Lung microvascular endothelial cell (primary cell): ENCODE results near the gene LZTR1. TPM values are rescaled to one million over a fixed set of nuclear protein-coding genes. Genes with fewer than 3 reads are reported as not detected.

Source experiments
- DNase-seq, 2 donors: peaks; one replicate each; pipeline versions ENCODE4 v3.0.0 to v3.0.0-alpha.2; 2010; ENCODE audit warnings: low read depth in 2 of 2
- total RNA-seq: library from RNA; depleted of rRNA; stranded (reverse); fragments of >200 nt; gene quantifications from 2 replicates; pipeline ENCODE4 v1.2.1, GENCODE V29; 2014

LZTR1 gene
- total RNA-seq, 1 donor from 2014 or later: 52.6 TPM

DNA sequence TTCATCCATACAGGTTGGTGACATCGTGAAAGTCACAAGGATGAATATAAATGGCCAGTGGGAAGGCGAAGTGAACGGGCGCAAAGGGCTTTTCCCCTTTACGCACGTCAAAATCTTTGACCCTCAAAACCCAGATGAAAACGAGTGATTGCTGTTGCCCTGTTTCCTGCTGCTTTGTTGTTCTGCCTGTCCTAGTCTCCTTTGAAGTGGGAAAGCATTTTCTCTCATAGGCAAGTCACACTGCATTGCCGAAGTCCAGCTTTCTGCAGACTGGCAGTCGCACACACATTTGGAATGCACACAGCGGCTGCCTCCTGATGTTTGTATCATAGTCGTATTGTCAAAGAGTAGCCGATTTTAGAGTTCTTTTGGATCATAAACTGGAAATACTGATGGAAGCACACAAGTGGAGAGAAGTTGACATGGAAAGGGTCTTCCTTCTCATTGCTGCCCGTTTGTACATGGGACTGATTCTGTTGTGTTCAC, 32.4 kb upstream of the LZTR1 start:
- no peak for DNase-seq

DNA sequence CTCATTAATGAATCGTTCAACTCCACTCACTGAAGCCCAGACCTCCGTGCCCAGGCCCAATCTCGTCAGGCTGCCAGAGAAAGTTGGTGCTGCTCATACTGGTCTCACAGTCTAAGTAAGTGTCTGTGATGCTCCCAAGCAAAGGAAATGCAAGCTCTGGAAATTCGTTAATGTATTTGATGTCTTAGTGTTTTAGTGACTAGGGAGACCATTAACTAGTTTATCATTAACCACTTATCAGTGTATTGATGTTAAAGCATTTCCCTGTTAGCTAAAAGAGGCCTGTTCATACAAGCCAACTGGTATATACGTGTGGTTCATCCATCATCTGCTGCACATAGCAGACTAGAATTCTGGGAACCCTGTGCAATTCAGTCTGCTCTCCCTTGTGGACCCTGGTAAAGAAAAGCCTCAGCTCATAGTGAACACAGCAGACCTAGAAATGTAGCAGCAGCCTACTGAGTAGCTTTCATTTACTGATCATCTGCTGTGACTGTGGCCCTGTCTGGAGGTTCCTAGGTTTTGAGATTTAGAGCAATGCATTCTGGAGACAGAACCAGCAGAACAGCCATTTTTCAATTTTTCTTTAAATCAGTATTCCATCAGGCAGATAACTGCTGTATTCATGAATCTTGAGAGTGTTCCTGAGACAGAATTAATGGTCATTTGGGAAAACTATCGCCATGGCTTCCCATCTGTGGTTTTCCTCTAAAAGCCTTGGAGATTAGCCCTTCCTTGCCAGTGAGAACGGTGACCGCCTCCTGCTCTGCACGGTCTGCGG, 30.8 kb upstream of the LZTR1 start:
- DNase-seq: no peak

GRCh38 chr22:20951932-20952380, 30.1 kb upstream of the LZTR1 start:
- DNase-seq: no peak

- no peak for DNase-seq
Observed at GRCh38 chr22:20952544-20953341, 29.4 kb upstream of the LZTR1 start.

- no peak for DNase-seq
Observed at GRCh38 chr22:20953342-20953608, 28.8 kb upstream of the LZTR1 start.

DNA sequence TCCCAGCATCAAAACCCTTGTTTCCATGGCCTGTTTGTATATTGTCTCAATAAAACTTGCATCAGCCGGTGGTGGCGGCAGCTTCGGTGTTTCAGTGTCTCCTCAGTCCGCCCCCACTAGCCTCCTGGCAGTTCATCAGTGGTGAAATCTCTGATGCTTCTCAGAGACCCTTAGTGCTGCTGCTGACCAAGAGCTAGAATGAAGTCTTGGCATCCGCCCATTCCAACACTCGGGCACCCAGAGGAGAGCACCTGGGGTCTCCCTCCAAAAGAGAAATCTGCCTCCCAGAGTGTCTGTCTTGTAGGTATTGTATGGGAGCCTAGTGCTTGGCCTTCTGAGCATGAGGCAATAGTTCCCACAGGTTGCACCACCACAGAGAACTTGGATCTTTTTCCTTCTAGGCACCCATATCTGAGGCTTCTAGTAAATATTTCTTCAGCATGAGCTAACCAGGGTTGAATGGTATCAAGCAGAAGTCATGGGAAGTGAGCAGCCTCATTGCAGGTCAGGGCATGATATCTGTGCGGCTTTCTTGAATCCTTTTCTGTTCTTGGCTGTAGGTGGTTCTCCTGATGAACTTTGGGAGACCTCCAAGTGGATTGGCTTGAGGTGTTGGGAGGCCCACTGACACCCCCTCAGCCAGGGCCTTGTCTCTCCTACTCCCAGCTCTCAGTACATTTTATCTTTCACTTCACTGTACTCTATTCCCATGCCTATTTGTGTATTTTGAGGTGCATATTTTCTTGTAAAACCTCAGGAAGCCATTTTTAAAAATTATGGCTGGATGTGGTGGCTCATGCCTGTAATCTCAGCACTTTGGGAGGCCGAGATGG, 28.2 kb upstream of the LZTR1 start:
- no peak for DNase-seq

DNA sequence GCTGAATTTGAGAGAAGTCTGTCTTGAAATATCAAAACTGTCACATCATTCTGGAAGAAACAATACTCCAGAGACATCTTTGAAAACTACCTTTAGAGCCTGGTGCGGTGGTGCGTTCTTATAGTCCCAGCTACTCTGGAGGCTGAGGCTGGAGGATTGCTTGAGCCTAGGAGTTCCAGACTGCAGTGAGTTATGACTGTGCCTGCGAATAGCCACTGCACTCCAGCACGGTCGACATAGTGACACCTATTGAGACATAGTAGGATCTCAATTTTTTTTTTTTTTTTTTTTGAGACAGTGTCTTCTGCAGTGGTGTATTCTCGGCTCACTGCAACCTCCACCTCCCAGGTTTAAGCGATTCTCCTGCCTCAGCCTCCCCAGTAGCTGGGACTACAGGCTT, 26.5 kb upstream of the LZTR1 start:
- no peak for DNase-seq

GRCh38 chr22:20956258-20957101, 25.6 kb upstream of the LZTR1 start:
- peak in 1 of 2 donors; percentile 18 for DNase-seq

- peak in 1 of 2 donors; percentile 18 for DNase-seq
Observed at GRCh38 chr22:20957102-20957682, 24.9 kb upstream of the LZTR1 start.

GRCh38 chr22:20957683-20958431, 24.2 kb upstream of the LZTR1 start:
- DNase-seq: no peak

GRCh38 chr22:20959578-20960461, 22.3 kb upstream of the LZTR1 start:
- no peak for DNase-seq

DNA sequence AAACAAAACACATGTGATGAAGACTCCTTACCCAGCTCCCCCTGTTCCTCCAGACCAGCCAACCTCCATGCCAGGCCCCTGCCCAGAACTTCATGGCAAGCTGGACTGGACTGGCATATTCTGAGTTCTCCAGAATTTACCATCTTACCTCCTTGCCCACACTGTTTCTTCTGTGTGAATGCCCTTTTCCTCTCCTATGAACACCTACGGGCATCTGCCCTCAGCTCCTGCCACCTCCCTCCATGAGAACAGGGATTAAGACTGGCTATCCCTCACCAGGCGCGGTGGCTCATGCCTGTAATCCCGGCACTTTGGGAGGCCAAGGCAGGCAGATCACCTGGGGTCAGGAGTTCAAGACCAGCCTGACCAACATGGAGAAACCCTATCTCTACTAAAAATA, 21.5 kb upstream of the LZTR1 start:
- DNase-seq: no peak

DNA sequence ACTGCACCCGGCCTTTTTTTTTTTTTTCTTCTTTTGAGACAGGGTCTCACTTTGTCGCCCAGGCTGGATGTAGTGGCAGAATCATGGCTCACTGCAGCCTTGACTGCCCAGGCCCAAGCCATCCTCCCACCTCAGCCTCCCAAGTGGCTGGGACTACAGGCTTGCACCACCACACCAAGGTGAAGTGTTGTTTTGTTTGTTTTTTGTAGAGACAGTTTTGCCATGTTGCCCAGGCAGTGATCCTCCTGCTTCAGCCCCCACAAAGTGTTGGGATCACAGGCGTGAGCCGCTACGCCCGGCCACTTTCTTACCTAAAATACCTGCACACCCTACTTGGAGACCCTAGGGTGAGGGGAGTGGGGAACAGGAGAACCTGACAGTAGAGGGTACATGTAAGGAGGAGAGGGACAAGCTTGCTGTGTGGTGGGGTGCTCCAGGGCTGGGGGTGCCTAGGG, 19.6 kb upstream of the LZTR1 start:
- DNase-seq: no peak

GRCh38 chr22:20963201-20964052, 18.7 kb upstream of the LZTR1 start:
- no peak for DNase-seq

GRCh38 chr22:20964090-20964798, 17.9 kb upstream of the LZTR1 start:
- no peak for DNase-seq

- DNase-seq: no peak
Observed at GRCh38 chr22:20964799-20965103, 17.3 kb upstream of the LZTR1 start.

- no peak for DNase-seq
Observed at GRCh38 chr22:20965104-20965887, 16.8 kb upstream of the LZTR1 start.
